Trophoblast cell (in vitro differentiated cells and primary cell): ENCODE results near the gene NCAPH2.

ENCODE experiments used
- DNase-seq, 2 donors: peaks; one replicate each; pipeline ENCODE4 v3.0.0-alpha.2; 2016
- H2AFZ ChIP-seq: 2 replicates; pipeline ENCODE4 v1.6.1; 2013; ENCODE audit warnings: low read length, moderate library complexity, mild to moderate bottlenecking; ENCODE audit not compliant: insufficient read depth, poor library complexity
- H2AK5ac ChIP-seq: 2 replicates; pipeline ENCODE4 v1.6.1; 2013; ENCODE audit warnings: mild to moderate bottlenecking, low read length
- H2BK120ac ChIP-seq: 2 replicates; pipeline ENCODE4 v1.6.1; 2013; ENCODE audit warnings: low read length, mild to moderate bottlenecking, moderate library complexity; ENCODE audit not compliant: insufficient read depth, poor library complexity
- H2BK12ac ChIP-seq: 2 replicates; pipeline ENCODE4 v1.6.1; 2013; ENCODE audit warnings: mild to moderate bottlenecking, low read length, moderate library complexity
- H2BK5ac ChIP-seq: 2 replicates; pipeline ENCODE4 v1.6.1; 2013; ENCODE audit warnings: low read length, low read depth, moderate library complexity, mild to moderate bottlenecking; ENCODE audit not compliant: poor library complexity
- H3K14ac ChIP-seq: 2 replicates; pipeline ENCODE4 v1.6.1; 2013; ENCODE audit warnings: mild to moderate bottlenecking, low read length
- H3K18ac ChIP-seq: 2 replicates; pipeline ENCODE4 v1.6.1; 2013; ENCODE audit warnings: mild to moderate bottlenecking, low read length
- H3K23ac ChIP-seq: 2 replicates; pipeline ENCODE4 v1.6.1; 2013; ENCODE audit warnings: low read length
- H3K27ac ChIP-seq: 2 replicates; pipeline ENCODE4 v1.5.1; 2013; ENCODE audit warnings: low read depth, mild to moderate bottlenecking, inconsistent platforms, low read length, moderate library complexity
- H3K27me3 ChIP-seq: 2 replicates; pipeline ENCODE4 v1.6.1; 2013; ENCODE audit warnings: inconsistent platforms, mild to moderate bottlenecking, low read length, moderate library complexity; ENCODE audit not compliant: insufficient read depth
- H3K36me3 ChIP-seq, 2 experiments: 1 replicate in 1 of 2; 2 replicates in 1 of 2; pipeline ENCODE4 v1.6.1; 2013; ENCODE audit warnings: low read length in 2 of 2, mild to moderate bottlenecking in 2 of 2, moderate library complexity in 1 of 2; ENCODE audit not compliant: insufficient read depth in 2 of 2, control insufficient read depth in 1 of 2
- H3K4ac ChIP-seq: 2 replicates; pipeline ENCODE4 v1.6.1; 2013; ENCODE audit warnings: low read depth, mild to moderate bottlenecking, low read length, moderate library complexity
- H3K4me1 ChIP-seq, 2 experiments: 1 replicate in 1 of 2; 2 replicates in 1 of 2; pipeline ENCODE4 v1.6.1; 2013; ENCODE audit warnings: low read length in 2 of 2, mild to moderate bottlenecking in 2 of 2, moderate library complexity in 1 of 2; ENCODE audit not compliant: insufficient read depth in 2 of 2, control insufficient read depth in 1 of 2
- H3K4me2 ChIP-seq: 2 replicates; pipeline ENCODE4 v1.6.1; 2013; ENCODE audit warnings: inconsistent platforms, mild to moderate bottlenecking, low read length, moderate library complexity
- H3K4me3 ChIP-seq: 2 replicates; pipeline ENCODE4 v1.5.1; 2013; ENCODE audit warnings: mild to moderate bottlenecking, low read depth, low read length, inconsistent platforms
- H3K79me1 ChIP-seq: one replicate; pipeline ENCODE4 v1.6.1; 2013; ENCODE audit warnings: low read length
- H3K79me2 ChIP-seq: 2 replicates; pipeline ENCODE4 v1.6.1; 2013; ENCODE audit warnings: low read length, mild to moderate bottlenecking; ENCODE audit not compliant: control insufficient read depth, insufficient read depth, poor library complexity
- H3K9ac ChIP-seq: 2 replicates; pipeline ENCODE4 v1.6.1; 2013; ENCODE audit warnings: mild to moderate bottlenecking, low read length
- H3K9me3 ChIP-seq: 2 replicates; pipeline ENCODE4 v1.6.1; 2013; ENCODE audit warnings: low read depth, mild to moderate bottlenecking, control low read depth, inconsistent platforms, low read length; ENCODE audit not compliant: insufficient read depth
- H4K12ac ChIP-seq: 2 replicates; pipeline ENCODE4 v1.6.1; 2013; ENCODE audit warnings: low read depth, mild to moderate bottlenecking, low read length, moderate library complexity
- H4K8ac ChIP-seq: 2 replicates; pipeline ENCODE4 v1.6.1; 2013; ENCODE audit warnings: low read depth, mild to moderate bottlenecking, low read length, moderate library complexity
- H4K91ac ChIP-seq: one replicate; pipeline ENCODE4 v1.6.1; 2013; ENCODE audit warnings: low read depth, mild to moderate bottlenecking, low read length, moderate library complexity
- WGBS: extraction: QIAGEN DNeasy Blood & Tissue Kit; methylation state at CpG from one replicate; pipeline ENCODE4 v1.1.7; 2013; ENCODE audit warnings: missing lambda C conversion rate; ENCODE audit not compliant: insufficient read length, insufficient coverage; ENCODE audit errors: extremely low coverage; 5-methylcytosine and 5-hydroxymethylcytosine counted together

The NCAPH2 gene

DNA sequence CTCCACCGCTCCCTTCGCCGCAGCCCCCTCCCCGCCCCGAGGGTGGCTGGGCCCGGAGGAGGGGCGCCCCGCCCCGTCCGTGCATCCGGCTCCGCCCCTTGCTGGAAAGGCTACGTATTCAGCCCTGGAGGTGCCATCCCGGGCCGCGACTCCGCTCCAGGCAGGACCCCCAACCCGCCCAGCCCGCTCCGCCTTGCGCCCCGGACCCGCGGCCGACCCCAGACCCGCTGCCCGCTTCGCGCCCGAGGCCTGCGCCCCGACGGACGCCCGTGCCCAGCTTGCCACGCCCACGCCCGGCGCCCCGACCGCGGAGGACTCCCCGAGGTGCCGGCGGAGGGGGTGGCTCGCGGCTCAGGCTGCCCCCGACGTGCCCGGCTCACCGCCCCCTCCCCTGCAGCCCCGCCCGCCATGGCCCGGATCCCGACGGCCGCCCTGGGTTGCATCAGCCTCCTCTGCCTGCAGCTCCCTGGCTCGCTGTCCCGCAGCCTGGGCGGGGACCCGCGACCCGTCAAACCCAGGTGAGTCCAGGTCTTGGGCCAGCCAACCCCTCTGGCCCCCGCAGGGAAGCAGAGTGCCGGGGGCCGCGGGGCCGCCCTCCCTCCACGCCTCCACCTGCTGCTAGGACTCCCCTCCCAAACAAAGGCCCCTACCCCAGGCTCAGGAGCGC lies 26.5 kb upstream of the NCAPH2 start, which contains the start of gene ADM2:
ADM2 (plus strand) TSS at position 104 of the 667 bp plus-strand sequence; CDS start at position 409, 305 bp downstream.
- peak within 1 kb of the TSS; percentile 12 for H3K4ac ChIP-seq
- peak within 1 kb of the TSS; percentile 65 for H2BK120ac ChIP-seq
- H4K8ac ChIP-seq = peak within 1 kb of the TSS; percentile 67
- H3K27me3 ChIP-seq = peaks cover 17% of the 10 kb centered on the region
- H3K79me2 ChIP-seq = peaks cover 2% of the 10 kb centered on the region
- H3K4me1 ChIP-seq = peaks cover 4 to 7% of the 10 kb centered on the region in 2 experiments
- peaks cover 7% of the 10 kb centered on the region for H3K79me1 ChIP-seq
- H2AFZ ChIP-seq = peak within 1 kb of the TSS; percentile 45
- no CpG with 5 or more reads among the region's 70 CpGs for WGBS
- H2AK5ac ChIP-seq = peak within 1 kb of the TSS; percentile 4
- no peak within 1 kb of the TSS for H3K23ac ChIP-seq
- no peak within 1 kb of the TSS for H2BK5ac ChIP-seq
- H3K9me3 ChIP-seq = peaks cover 7% of the 10 kb centered on the region
- H3K4me2 ChIP-seq = peak within 1 kb of the TSS; percentile 53
- no peak within 1 kb of the TSS for H3K9ac ChIP-seq
- no peak within 1 kb of the TSS for H2BK12ac ChIP-seq
- peak within 1 kb of the TSS; percentile 75 for H3K14ac ChIP-seq
- peak within 1 kb of the TSS; percentile 74 for H4K91ac ChIP-seq
- peak in 1 of 2 donors; percentile 60 for DNase-seq
- H3K36me3 ChIP-seq = no peaks in the 10 kb centered on the region
- H4K12ac ChIP-seq = peak within 1 kb of the TSS; percentile 58
- peak within 1 kb of the TSS; percentile 61 for H3K18ac ChIP-seq
- H3K4me3 ChIP-seq = peak within 1 kb of the TSS; percentile 64
- H3K27ac ChIP-seq = no peak within 1 kb of the TSS

DNA sequence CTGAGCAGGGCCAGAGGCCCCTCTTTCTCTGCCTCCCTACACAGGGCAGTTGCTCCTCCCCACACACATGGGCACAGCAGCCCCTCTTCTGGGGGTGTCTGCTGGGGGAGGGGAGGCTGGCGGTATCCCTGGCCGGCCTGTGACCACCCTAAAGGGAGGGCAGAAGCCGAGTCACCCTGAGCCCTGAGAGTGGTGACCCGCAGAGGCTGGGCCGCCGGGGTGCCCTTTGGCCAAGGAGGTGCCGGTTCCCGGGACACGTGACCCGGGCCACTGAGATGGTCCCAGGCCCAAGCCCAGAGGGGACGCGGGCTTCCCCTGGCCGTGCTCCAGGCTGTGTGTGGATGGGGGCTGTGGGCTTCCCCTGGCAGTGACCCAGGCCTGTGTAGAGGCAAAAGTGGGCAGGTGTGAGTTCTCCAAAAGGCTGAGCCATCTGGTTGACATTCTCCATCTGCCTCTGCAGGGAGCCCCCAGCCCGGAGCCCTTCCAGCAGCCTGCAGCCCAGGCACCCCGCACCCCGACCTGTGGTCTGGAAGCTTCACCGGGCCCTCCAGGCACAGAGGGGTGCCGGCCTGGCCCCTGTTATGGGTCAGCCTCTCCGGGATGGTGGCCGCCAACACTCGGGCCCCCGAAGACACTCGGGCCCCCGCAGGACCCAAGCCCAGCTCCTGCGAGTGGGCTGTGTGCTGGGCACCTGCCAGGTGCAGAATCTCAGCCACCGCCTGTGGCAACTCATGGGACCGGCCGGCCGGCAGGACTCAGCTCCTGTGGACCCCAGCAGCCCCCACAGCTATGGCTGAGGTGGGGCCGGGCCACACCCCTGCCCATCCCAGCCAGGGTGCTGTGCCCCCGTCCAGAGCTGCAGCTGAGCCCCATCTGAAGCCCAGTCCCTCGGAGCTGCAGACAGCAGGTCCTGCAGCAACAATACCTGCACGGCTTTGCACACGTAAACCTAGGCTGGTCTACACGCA lies 25.6 kb upstream of the NCAPH2 start:
- Histone ChIP-seq H3K4me1 (peaks cover 4% of the 10 kb centered on the region in 2 experiments), H3K23ac (no peak overlapping the region), H3K27me3 (peaks cover 17% of the 10 kb centered on the region), H3K18ac (no peak overlapping the region), H3K14ac (peak overlapping the region; percentile 29), H3K27ac (no peak overlapping the region), H3K9me3 (peaks cover 7% of the 10 kb centered on the region), H3K4ac (no peak overlapping the region), H4K91ac (peak overlapping the region; percentile 74), H3K36me3 (no peaks in the 10 kb centered on the region), H3K9ac (no peak overlapping the region), H2BK5ac (no peak overlapping the region), H3K79me2 (peaks cover 2% of the 10 kb centered on the region), H3K79me1 (peaks cover 7% of the 10 kb centered on the region), H2AFZ (no peak overlapping the region), H2AK5ac (peak overlapping the region; percentile 4), H3K4me3 (no peak overlapping the region), H2BK12ac (no peak overlapping the region), H4K8ac (no peak overlapping the region), H3K4me2 (peak overlapping the region; percentile 53), H2BK120ac (no peak overlapping the region), H4K12ac (no peak overlapping the region)
- DNase-seq = no peak
- no CpG with 5 or more reads among the region's 35 CpGs for WGBS

DNA sequence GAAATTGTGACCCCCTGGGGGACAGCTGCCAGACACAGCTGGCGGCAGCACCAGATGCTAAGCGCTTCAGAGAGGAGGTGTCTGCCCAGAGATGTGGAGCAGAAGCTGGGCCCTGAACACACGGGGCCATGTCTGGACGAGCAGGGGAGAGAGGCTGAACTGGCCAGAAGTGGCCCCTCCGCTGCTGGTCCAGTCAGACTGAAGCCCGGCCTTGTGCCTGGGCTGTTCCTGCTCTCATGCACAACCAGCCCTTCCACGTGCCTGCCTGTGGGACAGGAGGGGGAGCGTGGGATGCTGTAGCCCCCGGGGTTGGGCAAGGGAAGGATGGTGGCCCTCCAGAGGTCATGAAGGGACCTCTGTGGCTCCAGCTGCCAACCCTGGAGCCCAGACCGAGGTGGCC lies 24.9 kb upstream of the NCAPH2 start:
- H2BK12ac ChIP-seq = no peak overlapping the region
- no CpG with 5 or more reads among the region's 10 CpGs for WGBS
- H3K4ac ChIP-seq = no peak overlapping the region
- no peak overlapping the region for H3K4me2 ChIP-seq
- peaks cover 17% of the 10 kb centered on the region for H3K27me3 ChIP-seq
- no peak overlapping the region for H2BK120ac ChIP-seq
- H4K8ac ChIP-seq = no peak overlapping the region
- no peak overlapping the region for H4K91ac ChIP-seq
- H2BK5ac ChIP-seq = no peak overlapping the region
- H2AK5ac ChIP-seq = no peak overlapping the region
- H3K18ac ChIP-seq = no peak overlapping the region
- no peak for DNase-seq
- H3K4me3 ChIP-seq = no peak overlapping the region
- no peak overlapping the region for H3K14ac ChIP-seq
- no peak overlapping the region for H3K9ac ChIP-seq
- H3K4me1 ChIP-seq = peaks cover 4% of the 10 kb centered on the region in 2 experiments
- peaks cover 7% of the 10 kb centered on the region for H3K79me1 ChIP-seq
- no peak overlapping the region for H3K27ac ChIP-seq
- H2AFZ ChIP-seq = no peak overlapping the region
- peaks cover 7% of the 10 kb centered on the region for H3K9me3 ChIP-seq
- H4K12ac ChIP-seq = no peak overlapping the region
- no peaks in the 10 kb centered on the region for H3K36me3 ChIP-seq
- peaks cover 2% of the 10 kb centered on the region for H3K79me2 ChIP-seq
- H3K23ac ChIP-seq = no peak overlapping the region

DNA sequence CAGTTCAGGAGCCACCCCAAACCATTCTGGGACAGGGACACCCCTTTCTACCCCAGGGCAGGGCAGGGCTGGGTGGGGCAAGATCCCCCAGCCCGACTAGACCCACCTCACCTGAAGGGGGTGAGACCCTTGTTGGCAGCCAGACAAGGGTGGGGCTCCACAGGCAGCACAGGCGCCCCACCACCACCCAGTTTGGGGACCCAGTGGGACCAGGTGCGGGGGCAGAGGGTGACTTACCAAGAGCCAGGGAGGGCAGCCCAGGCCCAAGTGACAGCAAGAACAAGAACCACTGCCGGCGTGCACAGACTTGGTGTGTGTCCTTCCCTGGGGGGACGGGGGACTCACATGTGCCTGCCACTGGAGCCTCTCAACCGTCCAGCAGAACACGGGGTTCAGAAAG lies 24.5 kb upstream of the NCAPH2 start:
- H3K27me3 ChIP-seq = peaks cover 17% of the 10 kb centered on the region
- no peak overlapping the region for H2AFZ ChIP-seq
- H4K91ac ChIP-seq = no peak overlapping the region
- H3K23ac ChIP-seq = no peak overlapping the region
- H4K12ac ChIP-seq = no peak overlapping the region
- H3K4me3 ChIP-seq = no peak overlapping the region
- H3K4ac ChIP-seq = no peak overlapping the region
- peaks cover 4% of the 10 kb centered on the region in 2 experiments for H3K4me1 ChIP-seq
- WGBS = no CpG with 5 or more reads among the region's 8 CpGs
- no peak overlapping the region for H3K27ac ChIP-seq
- H3K36me3 ChIP-seq = no peaks in the 10 kb centered on the region
- no peak overlapping the region for H2BK5ac ChIP-seq
- no peak overlapping the region for H2BK120ac ChIP-seq
- no peak overlapping the region for H2AK5ac ChIP-seq
- no peak overlapping the region for H2BK12ac ChIP-seq
- H3K79me1 ChIP-seq = peaks cover 7% of the 10 kb centered on the region
- no peak overlapping the region for H3K9ac ChIP-seq
- H3K18ac ChIP-seq = no peak overlapping the region
- H3K4me2 ChIP-seq = no peak overlapping the region
- DNase-seq = no peak
- no peak overlapping the region for H4K8ac ChIP-seq
- no peak overlapping the region for H3K14ac ChIP-seq
- H3K9me3 ChIP-seq = peaks cover 7% of the 10 kb centered on the region
- H3K79me2 ChIP-seq = peaks cover 2% of the 10 kb centered on the region
